HEK293T (cell line): ENCODE results near the gene EFNA5.

Source experiments
- ELF4 ChIP-seq: fragments of 450-650 bp; IDR thresholded peaks from 2 replicates; pipeline ENCODE4 v1.6.1; 2017; ENCODE audit warnings: antibody characterized with exemption
- FOXK2 ChIP-seq: fragments of 450-650 bp; IDR thresholded peaks from 2 replicates; pipeline ENCODE4 v1.6.1; 2016; ENCODE audit warnings: mild to moderate bottlenecking
- NFRKB ChIP-seq: fragments of 450-650 bp; IDR thresholded peaks from 2 replicates; pipeline ENCODE4 v1.6.1; 2016; ENCODE audit warnings: mild to moderate bottlenecking, moderate library complexity
- SP1 ChIP-seq: fragments of 450-650 bp; IDR thresholded peaks from 2 replicates; pipeline ENCODE4 v1.6.1; 2017
- SUZ12 ChIP-seq: fragments of 450-650 bp; IDR thresholded peaks from 2 replicates; pipeline ENCODE4 v1.6.1; 2016; ENCODE audit warnings: mild to moderate bottlenecking
- TARDBP ChIP-seq: fragments of 450-650 bp; IDR thresholded peaks from 2 replicates; pipeline ENCODE4 v1.6.1; 2016
- ZNF384 ChIP-seq: fragments of 450-650 bp; IDR thresholded peaks from 2 replicates; pipeline ENCODE4 v1.6.1; 2016
- TF ChIP-seq, protein P1 (sequence below): fragments of 450-650 bp; IDR thresholded peaks from 2 replicates; pipeline ENCODE4 v1.6.1; 2016

DNA sequence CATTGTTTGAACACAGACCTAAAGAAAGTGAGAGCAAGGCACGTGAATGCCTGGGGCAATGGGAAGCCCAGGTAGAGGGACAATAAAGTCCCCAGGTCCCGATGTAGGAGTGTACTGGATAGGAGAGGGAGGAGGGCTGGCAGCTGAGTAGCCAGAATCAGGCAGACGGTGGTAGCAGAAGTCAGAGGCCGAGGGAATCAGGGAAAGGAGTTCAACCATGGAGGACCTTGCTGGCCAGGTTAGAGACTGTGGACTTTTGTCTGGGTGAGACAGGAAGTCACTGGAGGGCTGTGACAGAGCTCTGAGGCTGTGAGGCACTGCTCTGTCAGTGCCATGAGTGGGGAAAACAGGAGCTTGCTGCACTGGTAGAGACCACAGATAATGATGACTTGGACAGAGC, 248.2 kb downstream of the EFNA5 start:
- no peak for TF ChIP-seq ELF4
- TF ChIP-seq TARDBP: no peak
- TF ChIP-seq SUZ12: no peak
- no peak for TF ChIP-seq SP1
- no peak for TF ChIP-seq FOXK2
- no peak for TF ChIP-seq ZNF384
- TF ChIP-seq NFRKB: no peak
- TF ChIP-seq, protein P1, sequence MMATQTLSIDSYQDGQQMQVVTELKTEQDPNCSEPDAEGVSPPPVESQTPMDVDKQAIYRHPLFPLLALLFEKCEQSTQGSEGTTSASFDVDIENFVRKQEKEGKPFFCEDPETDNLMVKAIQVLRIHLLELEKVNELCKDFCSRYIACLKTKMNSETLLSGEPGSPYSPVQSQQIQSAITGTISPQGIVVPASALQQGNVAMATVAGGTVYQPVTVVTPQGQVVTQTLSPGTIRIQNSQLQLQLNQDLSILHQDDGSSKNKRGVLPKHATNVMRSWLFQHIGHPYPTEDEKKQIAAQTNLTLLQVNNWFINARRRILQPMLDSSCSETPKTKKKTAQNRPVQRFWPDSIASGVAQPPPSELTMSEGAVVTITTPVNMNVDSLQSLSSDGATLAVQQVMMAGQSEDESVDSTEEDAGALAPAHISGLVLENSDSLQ: no peak
